ENCODE data around the gene GJB6. TPM values are rescaled to one million over a fixed set of nuclear protein-coding genes. Genes with fewer than 3 reads are reported as not detected.

GJB6 gene
- total RNA-seq, 2 donors from 2014 or later, result not detected

DNA sequence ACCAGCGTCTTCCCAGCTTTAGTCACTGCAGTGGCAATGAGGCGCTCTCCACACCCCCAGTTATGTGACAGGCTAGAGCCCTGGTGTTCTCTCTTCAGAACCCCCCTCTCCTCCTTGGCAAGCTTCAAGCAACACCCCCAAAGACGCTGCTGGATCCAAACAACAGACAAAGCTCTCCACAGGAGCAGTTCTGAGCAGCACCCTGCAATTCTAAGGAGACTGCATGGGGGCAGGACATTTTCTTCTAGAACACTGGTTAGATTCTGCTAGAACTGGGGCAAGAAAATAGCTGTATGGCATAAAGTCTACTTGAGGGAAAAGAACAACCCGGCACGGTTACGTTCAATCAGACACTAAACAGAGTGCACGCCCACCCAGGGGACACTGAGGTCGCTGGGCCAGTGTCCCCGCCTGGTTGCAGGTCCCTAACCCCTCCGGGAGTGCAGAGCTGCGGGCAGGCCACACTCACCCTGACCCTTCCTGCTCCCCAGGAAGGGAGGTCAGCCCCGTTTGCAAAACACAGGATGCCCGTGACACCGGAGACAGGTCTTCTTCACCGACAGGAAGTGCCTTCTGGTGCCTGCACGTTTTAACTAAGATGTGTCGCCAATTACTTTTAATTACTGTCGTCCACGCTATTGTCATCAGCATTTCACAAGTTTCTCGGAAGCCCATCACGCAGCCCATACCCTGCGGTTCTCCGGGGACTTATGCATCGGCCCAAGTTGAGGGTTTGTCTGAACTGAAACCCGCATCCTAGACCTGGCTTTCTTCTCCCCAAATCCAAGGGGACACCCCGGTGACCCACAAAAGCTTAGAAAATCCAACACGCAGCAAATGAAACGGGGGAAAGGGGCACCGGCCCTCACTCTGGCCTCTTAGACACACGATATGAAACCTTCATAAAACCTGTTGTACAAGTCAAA lies 943 bp downstream of the GJB6 start:
- intact Hi-C loops (cut with DNase I), result no loop called here
- ATAC-seq, result no peak
- DNase-seq, result no peak

DNA sequence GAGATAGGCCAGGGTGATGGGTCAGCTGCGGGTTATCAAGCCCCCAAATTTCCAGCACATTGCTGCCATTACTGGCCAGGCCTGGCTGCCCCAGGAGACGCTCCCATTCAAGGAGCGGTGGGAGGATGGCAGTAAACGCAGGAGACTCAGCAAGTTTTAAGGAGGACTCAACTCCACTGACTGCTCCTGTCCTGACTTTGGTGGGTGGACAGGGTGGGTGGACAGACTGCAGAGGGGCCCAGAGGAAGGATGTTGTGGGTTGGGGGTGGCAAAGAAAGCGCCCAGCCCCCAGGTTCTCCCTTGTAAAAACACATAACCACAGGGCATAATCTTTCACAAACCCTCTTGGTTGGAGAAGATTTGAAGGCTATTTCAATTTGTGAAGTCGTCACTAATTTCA lies 4.4 kb downstream of the GJB6 start:
- intact Hi-C loops (cut with DNase I), result no loop called here
- ATAC-seq (no peak), DNase-seq (no peak)

DNA sequence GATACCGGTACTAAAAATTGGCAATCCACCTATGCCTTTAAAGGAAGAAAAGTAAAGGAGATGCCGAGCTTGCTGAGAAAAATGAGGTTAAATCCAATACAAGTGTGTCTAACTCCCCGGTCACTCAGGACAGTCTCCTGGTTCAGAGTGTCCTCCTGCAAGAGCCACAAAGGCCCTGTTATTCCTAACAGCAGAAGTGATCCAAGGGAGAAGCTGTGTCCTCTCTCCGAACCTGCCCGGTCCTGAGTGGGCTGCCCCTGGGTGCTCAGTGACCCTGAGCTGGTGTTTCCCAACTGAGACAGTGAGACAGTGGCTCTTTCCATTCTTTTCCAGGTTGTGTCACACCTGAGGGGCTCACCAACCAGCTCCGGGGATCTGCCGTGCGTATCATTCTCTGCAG lies 4.8 kb downstream of the GJB6 start:
- intact Hi-C loops (cut with DNase I), result no loop called here
- no peak for DNase-seq
- no peak for ATAC-seq

DNA sequence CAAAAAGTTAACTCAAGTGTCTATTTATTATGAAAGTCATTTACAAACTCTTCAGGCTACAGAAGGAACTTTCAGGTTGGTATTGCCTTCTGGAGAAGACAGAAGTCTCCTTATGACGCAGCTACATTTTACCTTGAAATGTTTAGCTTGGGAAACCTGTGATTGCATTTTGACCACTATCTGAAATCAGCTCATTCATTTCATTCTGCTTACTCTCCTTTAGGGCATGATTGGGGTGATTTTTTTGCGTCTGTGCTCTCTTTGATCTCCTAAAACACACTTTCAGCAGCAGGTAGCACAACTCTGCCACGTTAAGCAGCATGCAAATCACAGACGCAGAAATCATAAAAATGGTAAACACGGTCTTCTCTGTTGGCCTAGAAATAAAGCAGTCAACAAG lies 9.6 kb downstream of the GJB6 start:
- intact Hi-C loops (cut with DNase I), result no loop called here
- DNase-seq, result no peak
- ATAC-seq, result no peak

DNA sequence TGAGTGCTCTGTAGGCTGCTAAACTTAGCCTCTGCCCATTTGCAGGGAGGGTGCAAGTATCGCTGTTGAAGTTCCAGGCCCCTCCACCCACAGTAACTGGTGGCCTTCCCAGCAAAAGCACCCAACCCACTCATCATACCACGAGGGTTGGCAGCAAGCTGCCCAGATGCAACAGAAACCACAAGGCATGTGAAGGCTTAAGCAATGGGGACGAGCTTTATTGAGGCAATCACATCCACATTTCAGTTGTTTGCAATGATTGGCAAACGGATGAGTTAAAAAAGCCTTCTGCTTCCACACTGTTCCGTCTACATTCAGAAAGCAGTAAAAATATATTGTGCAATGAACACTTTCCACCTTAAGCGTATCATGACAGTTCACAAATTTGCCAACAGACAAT lies 10.3 kb downstream of the GJB6 start:
- no peak for ATAC-seq
- intact Hi-C loops (cut with DNase I), result no loop called here
- no peak for DNase-seq

DNA sequence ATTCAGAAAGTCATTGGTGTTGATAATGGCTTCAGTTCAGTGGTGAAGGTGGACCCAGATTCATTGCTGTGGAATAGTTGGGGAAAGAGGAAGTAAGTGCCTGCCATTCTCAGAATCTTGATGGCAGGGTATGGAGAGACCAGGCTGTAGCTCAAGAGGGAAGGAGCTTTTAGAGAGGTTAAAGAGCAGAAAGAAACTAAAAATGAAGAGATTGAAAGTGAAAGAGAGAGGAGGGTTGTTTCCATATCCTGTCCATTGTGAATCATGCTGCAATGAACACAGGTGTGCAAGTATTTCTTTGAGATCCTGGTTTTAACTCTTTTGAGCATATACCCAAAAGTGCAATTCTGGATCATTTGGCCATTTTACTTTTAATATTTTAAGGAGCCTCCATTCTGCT lies 12.5 kb downstream of the GJB6 start:
- ATAC-seq (no peak), DNase-seq (no peak)
- intact Hi-C loops (cut with DNase I), result no loop called here

DNA sequence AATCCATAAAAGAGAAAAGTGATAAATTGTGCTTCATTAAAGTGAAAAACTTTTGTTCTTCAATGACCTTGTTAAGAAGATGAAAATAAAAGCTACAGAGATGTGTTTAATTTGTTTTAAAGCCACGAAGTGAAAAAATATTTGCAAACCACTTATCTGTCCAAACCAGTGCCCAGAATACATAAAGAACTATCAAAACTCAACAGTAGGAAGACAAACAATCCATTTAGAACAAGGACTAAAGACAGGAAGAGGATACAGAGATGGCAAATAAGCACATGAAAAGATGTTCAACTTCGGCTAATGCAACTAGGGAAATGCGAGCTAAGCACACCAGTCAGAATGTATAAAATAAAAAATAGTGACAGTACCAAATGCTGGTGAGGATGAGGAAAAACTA lies 15.0 kb downstream of the GJB6 start:
- intact Hi-C loops (cut with DNase I), result no loop called here
- ATAC-seq, result no peak
- DNase-seq, result no peak

DNA sequence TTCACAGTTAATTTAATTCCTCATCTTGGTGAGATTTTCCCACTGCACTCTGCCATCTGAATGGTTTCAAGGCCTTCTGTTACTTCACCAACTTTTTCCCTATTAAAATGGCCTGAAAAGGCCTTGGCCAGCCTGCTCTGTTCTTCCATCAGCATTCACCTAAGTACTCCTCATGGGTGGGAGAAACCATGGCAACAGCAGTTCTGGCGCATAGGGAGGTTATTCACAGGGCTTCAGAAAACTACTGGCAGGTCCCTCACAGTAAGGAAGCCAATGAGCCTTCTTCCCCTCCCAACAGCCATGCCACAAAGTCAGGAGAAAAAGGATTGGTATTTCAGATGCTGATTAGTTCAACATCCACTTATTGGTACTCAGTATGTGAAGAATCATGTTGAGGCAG lies 22.2 kb downstream of the GJB6 start:
- intact Hi-C loops (cut with DNase I), result no loop called here
- no peak for DNase-seq
- ATAC-seq, result no peak

DNA sequence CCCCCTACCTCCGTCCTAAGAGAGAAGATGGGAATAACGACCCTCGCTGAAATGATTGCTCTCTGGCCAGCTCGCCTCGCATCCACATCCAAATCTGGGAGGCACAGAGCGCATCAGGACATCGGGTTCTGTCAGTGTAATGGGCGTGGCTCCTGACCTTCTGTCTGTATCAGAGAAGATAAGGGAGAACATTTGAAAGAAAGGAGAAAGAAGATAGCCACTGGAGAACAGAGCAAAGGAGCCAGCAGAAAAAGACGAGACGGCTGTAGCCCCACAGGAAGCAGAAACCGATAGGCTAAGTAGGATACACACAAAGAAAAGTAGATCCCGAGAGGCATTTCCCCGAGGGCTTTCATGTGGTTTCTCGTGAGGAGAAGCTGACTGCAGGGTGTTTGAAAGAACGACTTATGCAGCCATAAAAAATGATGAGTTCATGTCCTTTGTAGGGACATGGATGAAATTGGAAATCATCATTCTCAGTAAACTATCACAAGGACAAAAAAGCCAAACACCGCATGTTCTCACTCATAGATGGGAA lies 25.4 kb downstream of the GJB6 start:
- no peak for ATAC-seq
- DNase-seq, result no peak
- intact Hi-C loops (cut with DNase I), result no loop called here

DNA sequence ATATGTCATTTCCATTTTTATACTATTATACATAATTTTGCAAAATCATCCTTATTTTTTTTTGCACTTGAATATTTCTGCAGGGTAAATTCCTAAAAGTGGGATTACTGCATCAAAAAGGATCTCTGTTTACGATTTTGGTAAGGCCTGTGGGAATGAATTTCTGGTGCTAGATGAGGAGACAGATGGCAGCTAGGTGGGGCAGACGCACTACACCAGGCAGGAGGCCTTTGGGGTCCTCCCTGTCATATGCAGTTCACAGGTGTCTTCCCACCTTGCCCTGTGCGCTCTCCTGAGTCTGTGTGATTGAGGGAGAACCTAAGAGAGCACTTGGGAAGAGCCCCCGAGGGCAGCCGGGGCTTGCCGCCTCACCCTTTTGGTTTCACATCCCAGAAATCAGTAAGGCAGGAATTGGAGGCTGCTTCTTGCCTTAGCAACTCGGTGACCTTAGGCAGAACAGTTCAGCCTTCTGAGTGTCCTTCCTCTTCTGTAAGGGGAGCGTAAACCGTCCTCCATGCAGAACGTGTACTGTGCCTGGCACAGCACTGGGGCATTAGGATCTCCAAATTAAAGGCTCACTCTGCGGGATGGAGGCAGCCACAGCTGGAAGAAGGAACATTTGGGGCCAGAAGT lies 25.9 kb downstream of the GJB6 start:
- no peak for DNase-seq
- ATAC-seq, result no peak
- intact Hi-C loops (cut with DNase I), result no loop called here

DNA sequence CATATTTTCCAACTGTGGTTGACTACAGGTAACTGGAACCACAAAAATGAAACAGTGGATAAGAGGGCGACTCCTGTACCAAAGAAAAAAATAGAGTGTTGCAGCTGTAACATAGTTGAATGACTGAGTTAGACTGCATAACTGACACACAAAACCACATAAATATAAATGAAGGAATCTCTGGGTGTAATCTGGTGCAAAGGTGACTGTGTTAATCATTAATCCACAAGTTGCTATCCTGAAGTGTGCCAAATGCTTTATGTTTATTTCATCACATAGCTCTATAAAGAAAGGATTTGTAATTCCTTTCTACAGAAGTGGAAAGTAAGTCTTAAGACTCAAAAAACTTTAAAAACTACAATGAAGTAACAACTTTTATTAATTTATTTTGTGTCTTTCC lies 33.3 kb downstream of the GJB6 start:
- ATAC-seq (no peak), DNase-seq (no peak)
- intact Hi-C loops (cut with DNase I), result loop anchor here in 1 of 2 donors (10.0 kb wide), 1 partner anchor 726 kb away; no protein-coding TSS in a partner anchor

DNA sequence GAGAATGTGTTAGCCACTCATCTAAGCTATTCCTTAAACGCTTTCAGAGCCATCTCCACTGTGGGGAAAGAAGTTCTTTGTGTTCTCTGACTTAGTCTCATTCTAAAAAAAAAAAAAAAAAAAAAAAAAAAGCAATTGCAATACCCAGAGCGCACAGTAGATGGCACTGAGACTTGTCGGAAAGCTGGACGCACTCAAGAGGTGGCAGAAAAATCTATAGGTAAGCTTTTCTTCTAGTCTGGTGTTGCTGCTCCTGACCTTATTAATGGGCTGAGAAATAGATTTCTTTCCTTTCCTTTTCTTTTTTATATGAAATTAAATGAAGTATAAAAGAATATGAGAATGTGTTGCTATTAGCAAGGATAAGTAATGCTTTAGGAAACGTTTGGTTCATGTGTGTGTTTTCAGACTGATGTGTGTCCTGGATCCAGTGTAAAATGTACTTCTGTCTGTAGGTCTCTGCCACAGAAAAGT lies 34.7 kb downstream of the GJB6 start:
- intact Hi-C loops (cut with DNase I), result loop anchor here (2.0 to 10.0 kb wide), 2 partner anchors 291 to 727 kb away; no protein-coding TSS in a partner anchor
- peak in 1 of 2 donors; percentile 19 for ATAC-seq
- DNase-seq, result no peak

DNA sequence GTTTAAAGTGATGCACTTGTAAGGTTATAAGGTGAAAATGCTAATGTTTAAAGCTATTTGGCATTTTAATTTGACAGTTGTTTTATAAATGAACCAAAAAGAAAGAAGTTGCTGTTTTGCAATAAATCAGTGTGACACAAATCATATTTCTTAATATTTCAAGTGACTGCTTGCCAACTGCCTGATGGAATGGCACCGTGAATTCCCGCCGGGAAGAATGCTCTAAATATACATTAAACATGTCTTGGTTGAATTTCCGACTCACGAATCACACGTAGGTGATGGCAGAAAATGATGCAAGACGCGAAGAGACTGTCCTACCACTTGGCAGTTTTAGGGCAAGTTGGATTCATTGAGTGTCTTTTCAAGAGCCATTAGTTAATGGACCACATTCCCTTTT lies 36.3 kb downstream of the GJB6 start:
- no peak for ATAC-seq
- intact Hi-C loops (cut with DNase I), result loop anchor here (2.0 to 10.0 kb wide), 2 partner anchors 293 to 729 kb away; no protein-coding TSS in a partner anchor
- DNase-seq, result no peak

DNA sequence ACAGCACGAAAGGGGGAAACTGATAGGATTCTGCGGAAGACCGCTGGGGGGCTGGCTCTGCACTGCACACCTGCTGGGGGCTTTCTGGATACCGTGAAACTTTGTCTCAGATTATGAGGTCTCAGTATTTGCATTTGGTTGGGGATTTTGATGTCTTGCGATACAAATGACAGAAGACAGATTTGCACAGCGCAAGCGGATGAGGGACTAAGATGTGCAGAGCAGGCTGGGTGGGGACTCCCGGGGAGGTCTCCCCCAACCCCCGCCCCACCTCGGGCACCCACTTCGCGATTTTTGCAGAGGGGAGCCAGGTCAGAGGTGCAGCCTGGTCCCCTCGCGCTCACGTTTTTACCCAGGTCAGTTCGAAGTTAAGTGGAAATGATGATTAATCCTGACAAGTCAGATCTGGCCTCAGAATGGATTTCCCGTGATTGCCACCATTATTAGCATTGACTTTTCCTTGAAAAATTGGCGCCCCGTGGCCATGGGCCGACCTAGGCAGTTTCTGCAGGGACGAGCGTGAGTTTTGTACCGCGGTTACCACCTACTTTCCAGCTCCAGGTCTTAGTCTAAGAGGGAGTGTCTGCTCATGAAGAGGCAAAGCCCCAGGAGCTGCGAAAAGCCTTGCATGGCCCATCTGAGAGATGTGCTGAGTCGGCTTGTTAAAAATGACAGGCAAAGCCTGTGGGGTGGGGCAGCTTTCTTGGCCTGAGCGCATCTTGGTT lies 38.0 kb downstream of the GJB6 start:
- intact Hi-C loops (cut with DNase I), result loop anchor here in 1 of 2 donors (10.0 kb wide), 1 partner anchor 731 kb away; no protein-coding TSS in a partner anchor
- ATAC-seq, result no peak
- DNase-seq, result no peak

DNA sequence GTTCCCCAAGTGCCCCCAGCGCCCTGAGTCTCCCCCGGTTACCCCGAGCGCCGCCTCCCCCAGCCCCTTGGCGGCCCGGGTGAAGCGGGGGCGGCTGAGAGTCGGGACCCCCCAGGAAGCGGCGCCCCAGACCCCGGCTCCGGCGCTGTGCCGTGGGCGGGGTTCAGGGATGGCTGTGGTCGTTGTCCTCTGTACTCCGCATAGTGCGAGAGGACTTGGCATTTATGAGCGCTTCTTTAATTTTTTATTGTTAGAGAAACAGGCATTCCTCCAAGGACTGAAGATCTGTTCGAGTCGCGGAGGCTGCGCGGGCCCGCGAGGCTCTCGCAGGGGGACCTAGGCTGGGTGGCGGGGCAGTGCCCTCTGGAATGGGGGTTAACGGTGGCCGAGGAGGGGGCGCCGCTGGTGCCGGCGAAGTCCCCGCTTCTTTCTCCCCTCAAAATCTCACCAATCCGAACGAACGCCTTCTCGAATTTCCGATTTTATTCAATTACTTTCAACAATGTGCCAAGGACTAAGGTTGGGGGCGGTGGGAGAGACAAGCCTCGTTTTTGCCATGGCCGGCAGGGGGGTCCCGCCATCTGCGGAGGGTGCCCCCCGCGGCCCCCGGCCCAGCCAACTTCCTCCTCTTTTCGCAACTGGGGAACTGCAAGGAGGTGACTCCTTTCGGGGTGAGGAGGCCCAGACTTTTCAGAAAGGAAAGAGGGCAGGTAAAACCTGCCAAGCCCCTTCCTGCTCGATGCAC lies 38.8 kb downstream of the GJB6 start:
- intact Hi-C loops (cut with DNase I), result loop anchor here in 1 of 2 donors (10.0 kb wide), 1 partner anchor 731 kb away; no protein-coding TSS in a partner anchor
- DNase-seq (no peak), ATAC-seq (peak; percentile 20 to 21)

DNA sequence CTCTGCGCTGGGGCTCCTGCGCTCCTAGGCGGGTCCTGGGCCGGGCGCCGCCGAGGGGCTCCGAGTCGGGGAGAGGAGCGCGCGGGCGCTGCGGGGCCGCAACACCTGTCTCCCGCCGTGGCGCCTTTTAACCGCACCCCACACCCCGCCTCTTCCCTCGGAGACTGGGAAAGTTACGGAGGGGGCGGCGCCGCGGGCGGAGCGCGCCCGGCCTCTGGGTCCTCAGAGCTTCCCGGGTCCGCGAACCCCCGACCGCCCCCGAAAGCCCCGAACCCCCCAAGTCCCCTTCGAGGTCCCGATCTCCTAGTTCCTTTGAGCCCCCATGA lies 39.3 kb downstream of the GJB6 start, which contains the start of gene GJB2:
GJB2 (minus strand) TSS at position 103 of the 326 bp plus-strand sequence. CDS start 3,357 bp downstream, outside the sequence.
- no peak for DNase-seq
- ATAC-seq, result peak; percentile 42 to 63
- intact Hi-C loops (cut with DNase I), result loop anchor here in 1 of 2 donors (10.0 kb wide), 1 partner anchor 732 kb away; no protein-coding TSS in a partner anchor

DNA sequence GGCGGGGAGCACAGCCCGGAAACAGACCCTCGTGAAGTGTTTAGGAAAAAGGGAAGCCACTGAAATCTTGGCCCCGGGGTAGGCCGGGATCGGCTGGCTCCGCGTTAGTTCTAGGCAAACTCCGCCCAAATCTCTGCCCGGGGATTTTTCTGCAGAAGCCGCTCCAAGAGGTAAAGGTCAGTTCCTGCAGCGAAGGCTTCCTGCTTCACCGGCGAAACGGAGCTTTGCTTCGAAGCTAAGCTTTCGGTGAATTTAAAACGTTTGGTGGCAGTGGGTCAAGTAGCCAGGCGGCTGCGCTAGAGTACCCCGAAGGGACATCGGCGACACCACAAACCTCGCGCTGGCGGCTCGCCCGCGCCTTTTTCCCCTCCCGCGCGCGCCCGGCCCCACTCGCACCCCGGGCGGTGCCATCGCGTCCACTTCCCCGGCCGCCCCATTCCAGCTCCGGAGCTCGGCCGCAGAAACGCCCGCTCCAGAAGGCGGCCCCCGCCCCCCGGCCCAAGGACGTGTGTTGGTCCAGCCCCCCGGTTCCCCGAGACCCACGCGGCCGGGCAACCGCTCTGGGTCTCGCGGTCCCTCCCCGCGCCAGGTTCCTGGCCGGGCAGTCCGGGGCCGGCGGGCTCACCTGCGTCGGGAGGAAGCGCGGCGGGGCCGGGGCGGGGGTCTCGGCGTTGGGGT lies 39.8 kb downstream of the GJB6 start:
- intact Hi-C loops (cut with DNase I), result loop anchor here in 1 of 2 donors (10.0 kb wide), 1 partner anchor 733 kb away; no protein-coding TSS in a partner anchor
- no peak for DNase-seq
- peak; percentile 16 to 48 for ATAC-seq
